HFF-Myc (cell line): ENCODE results near the gene ZNF613.
"Not testable (repeated sequence)": the region's sequence is repeated elsewhere in the genome, so short reads cannot be mapped to it uniquely, and the experiment has no call there.

Experiments
- DNase-seq: peaks from one replicate; pipeline ENCODE4 v3.0.0-alpha.2; 2011; ENCODE audit warnings: low read depth; ENCODE audit errors: extremely low read depth
- H3K4me3 ChIP-seq: replicated peaks from 2 replicates; pipeline ENCODE4 v1.5.1; 2011; ENCODE audit warnings: low read depth, mild to moderate bottlenecking, control low read depth, low read length
- TF ChIP-seq, protein P1 (sequence below): IDR thresholded peaks from 2 replicates; pipeline ENCODE4 v1.5.1; 2012; ENCODE audit warnings: mild to moderate bottlenecking, low read depth, low read length, control low read depth; ENCODE audit errors: missing control alignments

ZNF613 gene

GRCh38 chr19:51971624-51972023, 44.4 kb downstream of the ZNF613 start:
- H3K4me3 ChIP-seq: no peak overlapping the region
- no peak for DNase-seq
- TF ChIP-seq, protein P1, sequence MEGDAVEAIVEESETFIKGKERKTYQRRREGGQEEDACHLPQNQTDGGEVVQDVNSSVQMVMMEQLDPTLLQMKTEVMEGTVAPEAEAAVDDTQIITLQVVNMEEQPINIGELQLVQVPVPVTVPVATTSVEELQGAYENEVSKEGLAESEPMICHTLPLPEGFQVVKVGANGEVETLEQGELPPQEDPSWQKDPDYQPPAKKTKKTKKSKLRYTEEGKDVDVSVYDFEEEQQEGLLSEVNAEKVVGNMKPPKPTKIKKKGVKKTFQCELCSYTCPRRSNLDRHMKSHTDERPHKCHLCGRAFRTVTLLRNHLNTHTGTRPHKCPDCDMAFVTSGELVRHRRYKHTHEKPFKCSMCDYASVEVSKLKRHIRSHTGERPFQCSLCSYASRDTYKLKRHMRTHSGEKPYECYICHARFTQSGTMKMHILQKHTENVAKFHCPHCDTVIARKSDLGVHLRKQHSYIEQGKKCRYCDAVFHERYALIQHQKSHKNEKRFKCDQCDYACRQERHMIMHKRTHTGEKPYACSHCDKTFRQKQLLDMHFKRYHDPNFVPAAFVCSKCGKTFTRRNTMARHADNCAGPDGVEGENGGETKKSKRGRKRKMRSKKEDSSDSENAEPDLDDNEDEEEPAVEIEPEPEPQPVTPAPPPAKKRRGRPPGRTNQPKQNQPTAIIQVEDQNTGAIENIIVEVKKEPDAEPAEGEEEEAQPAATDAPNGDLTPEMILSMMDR: no peak

- not testable (repeated sequence) for DNase-seq, H3K4me3 ChIP-seq
Measured at GRCh38 chr19:51975787-51976186, 48.5 kb downstream of the ZNF613 start.

GRCh38 chr19:51976852-51977251, 49.6 kb downstream of the ZNF613 start:
- TF ChIP-seq, protein P1: no peak
- DNase-seq: no peak
- H3K4me3 ChIP-seq: no peak overlapping the region

DNA sequence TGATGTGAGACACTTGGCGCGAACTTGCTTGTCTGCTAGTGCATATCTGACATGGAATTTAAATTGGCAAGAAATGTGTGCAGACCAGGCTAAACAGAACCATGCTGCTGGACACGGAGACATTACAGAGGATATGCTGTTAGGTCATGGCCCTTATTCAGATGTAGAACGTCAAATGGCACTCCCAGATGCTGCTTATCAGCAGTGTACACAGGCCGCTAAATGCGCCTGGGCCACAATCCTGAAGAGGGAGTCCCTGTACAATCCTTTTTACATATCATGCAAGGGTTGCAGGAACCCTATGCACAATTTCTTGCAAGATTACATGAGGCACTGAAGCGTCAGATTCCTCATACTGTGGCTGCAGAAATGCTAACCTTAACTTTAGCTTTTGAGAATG, 50.1 kb downstream of the ZNF613 start:
- no peak for DNase-seq
- TF ChIP-seq, protein P1: no peak

DNA sequence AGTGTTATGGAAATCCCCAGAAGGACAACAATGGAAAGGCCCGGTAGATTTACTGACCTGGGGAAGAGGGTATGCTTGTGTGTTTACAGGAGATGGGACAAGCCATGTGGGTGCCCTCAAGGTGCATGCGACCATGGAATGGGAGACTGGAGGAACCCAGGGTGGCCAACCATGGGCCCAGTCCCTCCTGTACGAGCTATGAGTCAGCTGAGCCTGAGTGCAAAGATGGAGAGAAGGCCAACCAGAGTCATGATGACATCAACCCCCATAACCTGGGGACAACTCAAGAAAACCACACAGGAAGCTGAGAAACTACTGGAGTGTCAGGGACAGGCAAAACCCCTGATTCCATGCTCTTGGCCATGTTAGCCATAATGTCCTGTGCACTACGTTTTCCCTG, 51.6 kb downstream of the ZNF613 start:
- no peak overlapping the region for H3K4me3 ChIP-seq
- DNase-seq: no peak
- TF ChIP-seq, protein P1: no peak

More for the DNA sequence above, 50.1 kb downstream of the ZNF613 start:
- H3K4me3 ChIP-seq: no peak overlapping the region

- TF ChIP-seq, protein P1: no peak
- no peak for DNase-seq
Measured at GRCh38 chr19:51980116-51980736, 53.0 kb downstream of the ZNF613 start.

GRCh38 chr19:51980926-51981325, 53.7 kb downstream of the ZNF613 start:
- H3K4me3 ChIP-seq, DNase-seq: not testable (repeated sequence)

More at GRCh38 chr19:51980116-51980736, 53.0 kb downstream of the ZNF613 start:
- H3K4me3 ChIP-seq: no peak overlapping the region

DNA sequence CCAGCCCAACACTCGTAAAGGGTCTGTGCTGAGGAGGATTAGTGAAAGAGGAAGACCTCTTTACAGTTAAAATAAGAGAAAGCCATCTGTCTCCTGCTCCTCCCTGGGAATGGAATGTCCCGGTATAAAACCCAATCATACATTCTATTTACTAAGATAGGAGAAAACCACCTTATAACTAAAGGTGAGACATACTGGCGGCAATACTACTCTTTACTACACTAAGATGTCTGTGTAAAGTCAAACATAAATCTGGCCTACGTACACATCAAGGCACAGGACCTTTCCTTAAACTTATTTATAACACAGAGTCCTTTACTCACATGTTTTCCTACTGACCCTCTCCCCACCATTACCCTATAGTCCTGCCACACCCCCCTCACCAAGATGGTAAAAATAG, 56.1 kb downstream of the ZNF613 start:
- no peak for DNase-seq
- H3K4me3 ChIP-seq: no peak overlapping the region
- TF ChIP-seq, protein P1: no peak
